ENCODE measurements around the gene THTPA.

Gene THTPA

DNA sequence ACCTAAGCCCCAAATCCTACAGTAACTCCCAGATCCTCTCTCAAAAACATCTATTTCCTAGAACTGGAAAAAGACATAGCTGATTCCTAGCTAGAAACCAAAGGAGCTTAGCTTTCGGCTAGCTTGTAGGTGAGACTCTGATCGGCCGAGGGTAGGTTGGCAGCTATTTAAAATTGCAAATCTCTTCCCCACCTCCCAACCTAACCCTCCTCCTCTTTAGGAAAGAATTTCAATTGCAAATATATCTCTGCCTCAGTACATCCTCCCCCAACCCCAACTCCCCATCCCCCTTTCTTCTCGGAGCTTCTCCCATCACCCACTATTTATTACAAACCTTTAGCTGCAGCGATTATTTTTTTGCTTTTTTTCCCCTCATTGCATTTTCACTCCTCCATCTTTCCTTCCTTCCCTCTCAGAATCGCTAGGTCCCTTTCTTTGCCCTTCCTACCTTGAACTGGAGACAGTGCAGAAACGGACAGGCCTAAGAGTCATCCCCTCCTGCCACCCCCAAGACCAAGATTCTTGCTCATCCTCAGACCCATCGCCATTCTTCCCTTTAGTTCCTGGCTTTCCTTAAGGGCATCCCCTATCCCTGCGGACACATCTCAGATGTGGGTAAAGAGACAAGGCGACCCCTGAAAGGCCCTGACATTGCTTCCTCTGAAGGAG, 17.9 kb upstream of the THTPA start:
- TF ChIP-seq, protein P1, sequence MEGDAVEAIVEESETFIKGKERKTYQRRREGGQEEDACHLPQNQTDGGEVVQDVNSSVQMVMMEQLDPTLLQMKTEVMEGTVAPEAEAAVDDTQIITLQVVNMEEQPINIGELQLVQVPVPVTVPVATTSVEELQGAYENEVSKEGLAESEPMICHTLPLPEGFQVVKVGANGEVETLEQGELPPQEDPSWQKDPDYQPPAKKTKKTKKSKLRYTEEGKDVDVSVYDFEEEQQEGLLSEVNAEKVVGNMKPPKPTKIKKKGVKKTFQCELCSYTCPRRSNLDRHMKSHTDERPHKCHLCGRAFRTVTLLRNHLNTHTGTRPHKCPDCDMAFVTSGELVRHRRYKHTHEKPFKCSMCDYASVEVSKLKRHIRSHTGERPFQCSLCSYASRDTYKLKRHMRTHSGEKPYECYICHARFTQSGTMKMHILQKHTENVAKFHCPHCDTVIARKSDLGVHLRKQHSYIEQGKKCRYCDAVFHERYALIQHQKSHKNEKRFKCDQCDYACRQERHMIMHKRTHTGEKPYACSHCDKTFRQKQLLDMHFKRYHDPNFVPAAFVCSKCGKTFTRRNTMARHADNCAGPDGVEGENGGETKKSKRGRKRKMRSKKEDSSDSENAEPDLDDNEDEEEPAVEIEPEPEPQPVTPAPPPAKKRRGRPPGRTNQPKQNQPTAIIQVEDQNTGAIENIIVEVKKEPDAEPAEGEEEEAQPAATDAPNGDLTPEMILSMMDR (IDR thresholded peaks at IDR 0.05; ENCODE audit: low read depth, low read length, missing control alignments), result no peak
- no peak overlapping the region for H3K4me3 ChIP-seq (ENCODE audit: low read depth, low read length)
- in situ Hi-C loops (cut with HindIII; ENCODE audit: low sequenced_read_pairs), result no loop called here

GRCh38 chr14:23538785-23539184, 17.3 kb upstream of the THTPA start:
- in situ Hi-C loops (cut with HindIII; ENCODE audit: low sequenced_read_pairs), result no loop called here

More for the DNA sequence above, 17.9 kb upstream of the THTPA start:
- no peak for DNase-seq (ENCODE audit: low read depth)

DNA sequence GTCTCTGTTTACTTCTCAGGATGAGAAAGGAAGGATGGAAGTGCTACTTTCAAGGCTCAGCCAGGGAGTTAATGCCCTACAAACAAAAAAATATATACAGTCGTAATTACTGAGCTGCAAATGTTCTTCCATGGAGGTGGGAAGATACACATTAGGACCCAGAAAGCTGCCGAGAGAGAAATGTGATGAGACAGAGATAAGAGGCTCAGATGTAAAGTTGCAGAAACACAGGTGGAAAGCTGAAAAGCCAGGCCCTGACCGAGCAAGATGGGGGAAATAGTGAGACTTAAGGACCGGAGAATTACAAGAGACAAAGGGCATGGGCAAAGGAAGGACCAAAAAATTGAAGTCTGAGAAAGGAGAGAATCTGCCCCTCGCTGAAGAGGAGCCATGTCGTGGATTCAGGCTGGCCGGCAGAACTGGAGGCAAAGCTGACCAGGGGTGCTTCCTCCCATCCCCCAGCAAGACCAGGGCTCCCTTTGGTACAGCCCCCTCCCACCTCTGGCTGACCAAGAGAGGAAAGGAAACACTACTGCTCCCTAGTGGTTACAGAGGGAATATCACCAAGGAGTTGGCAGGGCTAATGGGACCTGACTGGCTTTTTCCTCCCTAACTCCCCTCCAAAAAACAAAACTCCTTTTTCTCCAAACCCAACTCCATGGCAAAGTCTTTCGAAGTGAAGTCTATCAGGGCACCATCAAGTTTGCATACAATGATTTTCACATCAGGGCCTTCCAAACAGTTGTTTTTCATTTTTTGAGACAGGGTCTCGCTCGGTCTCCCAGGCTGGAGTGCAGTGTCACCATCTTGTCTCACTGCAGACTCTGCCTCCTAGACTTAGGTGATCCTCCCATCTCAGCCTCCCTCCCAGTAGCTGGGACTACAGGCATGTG, 16.6 kb upstream of the THTPA start:
- TF ChIP-seq, protein P1 (IDR thresholded peaks at IDR 0.05; ENCODE audit: low read depth, low read length, missing control alignments), result peak; percentile 82
- no peak overlapping the region for H3K4me3 ChIP-seq (ENCODE audit: low read depth, low read length)
- in situ Hi-C loops (cut with HindIII; ENCODE audit: low sequenced_read_pairs), result no loop called here
- DNase-seq (ENCODE audit: low read depth), result no peak

More at GRCh38 chr14:23538785-23539184, 17.3 kb upstream of the THTPA start:
- no peak overlapping the region for H3K4me3 ChIP-seq (ENCODE audit: low read depth, low read length)
- no peak for DNase-seq (ENCODE audit: low read depth)
- TF ChIP-seq, protein P1 (IDR thresholded peaks at IDR 0.05; ENCODE audit: low read depth, low read length, missing control alignments), result no peak

- TF ChIP-seq, protein P1 (IDR thresholded peaks at IDR 0.05; ENCODE audit: low read depth, low read length, missing control alignments), result no peak
- DNase-seq (ENCODE audit: low read depth), result no peak
- H3K4me3 ChIP-seq (ENCODE audit: low read depth, low read length), result no peak overlapping the region
- in situ Hi-C loops (cut with HindIII; ENCODE audit: low sequenced_read_pairs), result no loop called here
Measured at GRCh38 chr14:23540141-23540469, 16.0 kb upstream of the THTPA start.

DNA sequence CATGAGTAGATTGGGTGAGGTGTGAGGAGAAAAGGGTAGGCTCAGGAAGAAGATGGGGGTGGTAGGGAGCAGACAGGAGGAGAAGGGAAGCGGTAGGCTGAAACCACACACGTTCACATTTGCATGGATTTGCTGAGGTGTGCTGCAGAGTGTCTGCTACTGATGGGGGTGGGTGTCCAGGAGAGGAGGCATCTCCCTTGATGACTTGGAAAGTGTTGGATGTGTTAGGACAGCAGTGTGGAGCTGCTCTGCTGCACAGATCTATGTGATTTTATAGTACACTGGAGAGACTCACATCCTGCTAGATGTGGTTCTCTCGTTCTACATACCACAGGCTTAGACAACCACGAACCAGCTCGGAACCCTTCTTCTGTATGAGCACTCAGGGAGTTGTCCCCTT, 13.8 kb upstream of the THTPA start:
- in situ Hi-C loops (cut with HindIII; ENCODE audit: low sequenced_read_pairs), result no loop called here
- TF ChIP-seq, protein P1 (IDR thresholded peaks at IDR 0.05; ENCODE audit: low read depth, low read length, missing control alignments), result no peak
- H3K4me3 ChIP-seq (ENCODE audit: low read depth, low read length), result no peak overlapping the region
- no peak for DNase-seq (ENCODE audit: low read depth)

DNA sequence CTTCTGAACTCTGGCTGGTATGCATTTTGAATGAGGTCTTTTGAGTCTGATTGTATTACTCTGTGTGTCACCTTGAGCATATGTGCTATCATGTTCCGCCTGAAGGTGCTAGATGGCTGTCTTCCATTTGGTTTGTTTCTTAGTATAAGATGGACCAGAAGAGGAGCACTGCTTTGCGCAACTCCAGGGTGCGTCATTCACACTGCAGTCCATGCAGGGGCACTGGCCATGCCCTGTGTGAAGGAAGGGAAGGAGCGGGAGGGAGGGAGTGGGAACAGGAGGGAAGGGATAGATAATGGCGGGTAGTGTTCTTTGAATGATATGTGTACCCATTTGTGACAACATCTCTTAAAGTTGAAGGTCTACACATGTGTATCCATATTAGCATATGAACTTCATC, 12.7 kb upstream of the THTPA start:
- in situ Hi-C loops (cut with HindIII; ENCODE audit: low sequenced_read_pairs), result no loop called here
- TF ChIP-seq, protein P1 (IDR thresholded peaks at IDR 0.05; ENCODE audit: low read depth, low read length, missing control alignments), result no peak
- no peak for DNase-seq (ENCODE audit: low read depth)
- H3K4me3 ChIP-seq (ENCODE audit: low read depth, low read length), result no peak overlapping the region

All from astrocyte of the cerebellum (primary cell).